Lung (tissue), 12 donors: Measurements from ENCODE around the gene OR5B21. TPM values are rescaled to one million over a fixed set of nuclear protein-coding genes. Genes with fewer than 3 reads are reported as not detected.

Experiments
- ATAC-seq: fragments of 200-7000 bp; cut with Tn5 transposase; one replicate; pipeline ENCODE4 v1.9.1; 2020; ENCODE audit warnings: moderate number of reproducible peaks; ENCODE audit not compliant: insufficient read depth, low FRiP score
- DNase-seq, 3 donors: peaks; one replicate each; pipeline ENCODE4 v3.0.0-alpha.2; 2013 to 2017
- H3K27ac ChIP-seq, 2 donors: one replicate each; pipeline ENCODE4 v1.5.1; 2013; ENCODE audit warnings: mild to moderate bottlenecking in 2 of 2, moderate library complexity in 2 of 2, control low read depth in 1 of 2, inconsistent platforms in 1 of 2, low read depth in 1 of 2, low read length in 1 of 2
- H3K27me3 ChIP-seq, 3 donors: one replicate each; pipeline ENCODE4 v1.5.1; 2013; ENCODE audit warnings: low read length in 2 of 3; ENCODE audit not compliant: control insufficient read depth in 3 of 3, insufficient read depth in 3 of 3
- H3K36me3 ChIP-seq, 4 donors: one replicate each; pipeline ENCODE4 v1.5.1; 2013; ENCODE audit warnings: low read length in 4 of 4, mild to moderate bottlenecking in 1 of 4, moderate library complexity in 1 of 4; ENCODE audit not compliant: control insufficient read depth in 4 of 4, insufficient read depth in 4 of 4
- H3K4me1 ChIP-seq, 5 donors: one replicate each; pipeline ENCODE4 v1.5.1; 2013; ENCODE audit warnings: low read length in 5 of 5, mild to moderate bottlenecking in 2 of 5, moderate library complexity in 1 of 5; ENCODE audit not compliant: control insufficient read depth in 5 of 5, insufficient read depth in 5 of 5
- H3K4me3 ChIP-seq: one replicate; pipeline ENCODE4 v1.5.1; 2013; ENCODE audit warnings: mild to moderate bottlenecking, control low read depth, moderate library complexity
- H3K9ac ChIP-seq, 2 donors: one replicate each; pipeline ENCODE4 v1.5.1; 2013; ENCODE audit warnings: low read length in 2 of 2, control low read depth in 1 of 2; ENCODE audit not compliant: insufficient read depth in 1 of 2
- H3K9me3 ChIP-seq, 4 donors: one replicate each; pipeline ENCODE4 v1.5.1; 2013; ENCODE audit warnings: low read length in 3 of 4, mild to moderate bottlenecking in 1 of 4, moderate library complexity in 1 of 4; ENCODE audit not compliant: control insufficient read depth in 4 of 4, insufficient read depth in 3 of 4
- CTCF ChIP-seq: IDR thresholded peaks from 2 replicates; pipeline ENCODE4 v1.5.1; 2012; ENCODE audit warnings: mild to moderate bottlenecking; ENCODE audit errors: control extremely low read depth, extremely low read depth
- WGBS, 2 donors: extraction: QIAGEN DNeasy Blood & Tissue Kit; methylation state at CpG; one replicate each; pipeline ENCODE4 v1.1.7; 2013; 5-methylcytosine and 5-hydroxymethylcytosine counted together
- polyA plus RNA-seq, 2 donors: library from polyadenylated mRNA; stranded (reverse); fragments of 200-250 nt; gene quantifications; one replicate each; pipeline ENCODE4 v1.2.1, GENCODE V29; 2013
- total RNA-seq, 2 donors: library from RNA; depleted of rRNA in 1 of 2; stranded (reverse); fragments of >200 nt in 1 of 2; gene quantifications; one replicate each; pipeline ENCODE4 v1.2.1, GENCODE V29; 2014 to 2021
- donor health status: control.
- donor health status: control.
- donor health status: Bipolar disorder and iron deficiency.
- donor health status: healthy.
- donor health status: DM: yes; HTN: yes; CAD: no.

Gene OR5B21
- total and polyA plus RNA-seq, 4 donors, result 0.31 TPM; not detected in 3

DNA sequence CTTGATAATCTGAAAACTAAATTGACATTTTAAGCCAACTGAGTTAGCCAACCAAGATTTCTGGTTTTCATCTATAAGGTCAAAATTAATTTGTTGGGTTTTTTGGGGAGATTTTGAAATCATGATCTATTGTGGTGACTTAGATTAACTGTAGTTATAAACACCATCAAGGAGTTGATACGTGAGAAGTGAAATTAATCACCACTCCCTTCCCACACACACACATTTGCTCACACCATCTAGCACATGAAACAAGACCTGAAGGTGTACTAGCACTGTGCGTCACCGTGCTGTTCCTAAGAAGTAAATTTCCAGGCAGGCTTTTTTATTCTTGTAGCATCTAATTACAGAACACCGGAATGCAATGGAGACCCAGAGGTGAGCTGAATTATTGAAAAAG, 2.1 kb downstream of the OR5B21 start:
- no peak for TF ChIP-seq CTCF
- no peak for ATAC-seq
- Histone ChIP-seq H3K27me3 (no peaks in the 10 kb centered on the region), H3K4me3 (no peak overlapping the region), H3K36me3 (no peaks in the 10 kb centered on the region), H3K4me1 (no peaks in the 10 kb centered on the region), H3K27ac (no peak overlapping the region), H3K9me3 (no peaks in the 10 kb centered on the region), H3K9ac (no peak overlapping the region)
- DNase-seq, result no peak
- WGBS, 2 donors, result 88 to 89% methylated on average over 4 of the region's 4 CpGs

- H3K27ac ChIP-seq, result no peak overlapping the region
- DNase-seq (no peak), ATAC-seq (no peak)
- no peaks in the 10 kb centered on the region for H3K9me3 ChIP-seq
- H3K27me3 ChIP-seq, result no peaks in the 10 kb centered on the region
- TF ChIP-seq CTCF, result no peak
- H3K9ac ChIP-seq, result no peak overlapping the region
- 83 to 85% methylated on average over 6 of the region's 6 CpGs for WGBS, 2 donors
- H3K36me3 ChIP-seq, result no peaks in the 10 kb centered on the region
- H3K4me1 ChIP-seq, result no peaks in the 10 kb centered on the region
- H3K4me3 ChIP-seq, result no peak overlapping the region
Observed at GRCh38 chr11:58504232-58504631, 3.7 kb downstream of the OR5B21 start.

GRCh38 chr11:58503361-58503856, 4.5 kb downstream of the OR5B21 start:
- ATAC-seq, result no peak
- WGBS, 2 donors, result 84 to 86% methylated on average over 4 of the region's 4 CpGs

More at GRCh38 chr11:58503361-58503856, 4.5 kb downstream of the OR5B21 start:
- no peak overlapping the region for H3K27ac ChIP-seq
- no peak overlapping the region for H3K4me3 ChIP-seq
- no peaks in the 10 kb centered on the region for H3K4me1 ChIP-seq
- no peak for TF ChIP-seq CTCF
- no peak for DNase-seq
- H3K9ac ChIP-seq, result no peak overlapping the region
- H3K9me3 ChIP-seq, result no peaks in the 10 kb centered on the region
- H3K27me3 ChIP-seq, result no peaks in the 10 kb centered on the region
- H3K36me3 ChIP-seq, result no peaks in the 10 kb centered on the region
